OCI-LY3 (cell line): Measurements from ENCODE around the gene BRD1.

ENCODE experiments used
- CTCF ChIP-seq: fragments of 200-600, 300-600 bp; sonication (generic); IDR thresholded peaks from 2 replicates; pipeline ENCODE4 v1.5.1; 2014; ENCODE audit warnings: antibody characterized with exemption, low read length, low read depth
- EZH2phosphoT487 ChIP-seq: fragments of 200-600 bp; shearing (Covaris generic); IDR thresholded peaks from 2 replicates; pipeline ENCODE4 v1.6.1; 2018; ENCODE audit warnings: antibody characterized with exemption, mixed run types, low read depth

DNA sequence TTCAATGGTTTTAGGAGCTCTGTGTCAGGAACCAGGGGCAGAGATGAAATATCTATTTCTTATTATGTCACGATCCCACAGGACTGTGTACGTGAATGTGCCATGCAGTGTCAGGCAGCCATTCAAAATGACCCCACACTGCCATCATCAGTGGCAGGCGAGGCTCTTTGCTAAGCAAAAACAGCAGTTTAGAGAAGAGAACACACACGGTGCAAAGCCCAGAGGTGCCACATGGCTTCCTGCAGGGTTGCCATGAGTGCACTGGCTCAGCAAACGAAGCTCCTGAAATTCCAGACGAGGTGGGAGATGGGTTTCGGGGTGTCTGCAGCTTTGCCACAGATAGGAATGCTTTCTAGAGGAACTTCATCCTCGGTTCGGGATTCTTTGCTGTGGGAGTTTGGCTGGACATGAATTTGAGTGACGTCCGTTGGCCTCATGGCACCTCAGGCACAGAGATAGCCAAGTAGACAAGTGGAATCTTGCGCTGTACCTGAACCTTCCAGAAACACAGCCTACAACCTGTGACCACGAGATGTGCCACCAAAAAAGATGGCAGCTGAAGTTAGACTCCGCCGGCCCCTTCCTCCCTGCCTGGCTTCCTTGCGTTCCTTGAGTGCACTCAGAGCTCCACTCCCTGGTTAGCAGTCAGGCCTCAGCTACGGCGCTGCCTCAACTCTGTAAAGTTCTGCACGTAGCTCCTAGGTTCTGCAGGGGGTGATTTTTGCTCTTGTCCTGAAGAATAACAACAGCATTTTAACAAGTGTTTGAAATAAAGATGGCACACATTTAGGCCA is 18.2 kb upstream of the BRD1 start:
- TF ChIP-seq CTCF, result no peak
- no peak for TF ChIP-seq EZH2phosphoT487
